Adrenal gland (tissue), 5 donors: ENCODE measurements around the gene COL4A5.

Experiments used
- CTCF ChIP-seq, 6 experiments: fragments of 450-650 bp in 4 of 6; fragments of 200-600 bp in 2 of 6; sonication (generic) in 1 of 6; IDR thresholded peaks; 1 replicate in 5 of 6; 2 replicates in 1 of 6; pipeline versions ENCODE4 v1.5.1 to v1.8.0; 2016 to 2021; ENCODE audit warnings: antibody characterized with exemption in 6 of 6, mild to moderate bottlenecking in 2 of 6, moderate library complexity in 1 of 6
- POLR2A ChIP-seq, 2 donors: fragments of 450-650 bp; IDR thresholded peaks; one replicate each; pipeline ENCODE4 v1.6.1; 2017; ENCODE audit warnings: antibody characterized with exemption in 2 of 2, mild to moderate bottlenecking in 2 of 2, moderate library complexity in 1 of 2
- donor health status: DM: no; HTN: no; CAD: no.

- TF ChIP-seq CTCF (IDR thresholded peaks at IDR 0.05): no peak
- TF ChIP-seq POLR2A (IDR thresholded peaks at IDR 0.05): no peak
These were observed 293.1 kb downstream of the COL4A5 start for GRCh38 chrX:108732630-108733321.
